ENCODE data around the gene ENTPD2. TPM values are rescaled to one million over a fixed set of nuclear protein-coding genes. Genes with fewer than 3 reads are reported as not detected.

ENTPD2 gene
- total and polyA plus RNA-seq, 9 of the 15 experiments (the other 6 are each of a cell fraction or from before 2014, with no cell fraction given): 0.04 to 0.60 (median 0.14) TPM; not detected in 4

DNA sequence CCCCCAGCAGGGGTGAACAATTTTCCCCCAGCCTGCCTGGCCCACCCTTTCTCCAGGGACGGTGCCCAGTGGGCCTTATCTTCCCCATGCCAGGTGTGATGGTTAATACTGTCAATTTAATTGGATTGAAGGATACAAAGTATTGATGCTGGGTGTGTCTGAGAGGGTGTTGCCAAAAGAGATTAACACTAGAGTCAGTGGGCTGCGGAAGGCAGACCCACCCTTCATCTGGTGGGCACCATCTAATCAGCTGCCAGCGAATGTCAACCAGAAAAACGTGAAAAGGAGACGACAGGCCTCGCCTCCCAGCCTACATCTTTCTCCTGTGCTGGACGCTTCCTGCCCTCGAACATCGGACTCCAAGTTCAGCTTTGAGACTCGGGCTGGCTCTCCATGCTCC, 16.4 kb downstream of the ENTPD2 start (continued):
- TF ChIP-seq, protein P1, sequence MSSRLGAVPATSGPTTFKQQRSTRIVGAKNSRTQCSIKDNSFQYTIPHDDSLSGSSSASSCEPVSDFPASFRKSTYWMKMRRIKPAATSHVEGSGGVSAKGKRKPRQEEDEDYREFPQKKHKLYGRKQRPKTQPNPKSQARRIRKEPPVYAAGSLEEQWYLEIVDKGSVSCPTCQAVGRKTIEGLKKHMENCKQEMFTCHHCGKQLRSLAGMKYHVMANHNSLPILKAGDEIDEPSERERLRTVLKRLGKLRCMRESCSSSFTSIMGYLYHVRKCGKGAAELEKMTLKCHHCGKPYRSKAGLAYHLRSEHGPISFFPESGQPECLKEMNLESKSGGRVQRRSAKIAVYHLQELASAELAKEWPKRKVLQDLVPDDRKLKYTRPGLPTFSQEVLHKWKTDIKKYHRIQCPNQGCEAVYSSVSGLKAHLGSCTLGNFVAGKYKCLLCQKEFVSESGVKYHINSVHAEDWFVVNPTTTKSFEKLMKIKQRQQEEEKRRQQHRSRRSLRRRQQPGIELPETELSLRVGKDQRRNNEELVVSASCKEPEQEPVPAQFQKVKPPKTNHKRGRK (tag; IDR thresholded peaks at IDR 0.05): no peak
- TF ChIP-seq NFIC (IDR thresholded peaks at IDR 0.05) (no peak), ZNF324 (CRISPR knock-in tag; IDR thresholded peaks at IDR 0.05) (no peak), DDX20 (tag; IDR thresholded peaks at IDR 0.05; ENCODE audit: low read depth) (no peak), SP1 (CRISPR knock-in tag; IDR thresholded peaks at IDR 0.05) (no peak), WHSC1 (IDR thresholded peaks at IDR 0.05; ENCODE audit: low read length) (no peak), ZNF408 (CRISPR knock-in tag; IDR thresholded peaks at IDR 0.05; ENCODE audit: low read depth) (no peak), POLR2H (tag; IDR thresholded peaks at IDR 0.05; ENCODE audit: low read depth) (no peak)
- TF ChIP-seq, protein P2, sequence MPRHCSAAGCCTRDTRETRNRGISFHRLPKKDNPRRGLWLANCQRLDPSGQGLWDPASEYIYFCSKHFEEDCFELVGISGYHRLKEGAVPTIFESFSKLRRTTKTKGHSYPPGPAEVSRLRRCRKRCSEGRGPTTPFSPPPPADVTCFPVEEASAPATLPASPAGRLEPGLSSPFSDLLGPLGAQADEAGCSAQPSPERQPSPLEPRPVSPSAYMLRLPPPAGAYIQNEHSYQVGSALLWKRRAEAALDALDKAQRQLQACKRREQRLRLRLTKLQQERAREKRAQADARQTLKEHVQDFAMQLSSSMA (CRISPR knock-in tag; IDR thresholded peaks at IDR 0.05): no peak
- TF ChIP-seq, protein P3, sequence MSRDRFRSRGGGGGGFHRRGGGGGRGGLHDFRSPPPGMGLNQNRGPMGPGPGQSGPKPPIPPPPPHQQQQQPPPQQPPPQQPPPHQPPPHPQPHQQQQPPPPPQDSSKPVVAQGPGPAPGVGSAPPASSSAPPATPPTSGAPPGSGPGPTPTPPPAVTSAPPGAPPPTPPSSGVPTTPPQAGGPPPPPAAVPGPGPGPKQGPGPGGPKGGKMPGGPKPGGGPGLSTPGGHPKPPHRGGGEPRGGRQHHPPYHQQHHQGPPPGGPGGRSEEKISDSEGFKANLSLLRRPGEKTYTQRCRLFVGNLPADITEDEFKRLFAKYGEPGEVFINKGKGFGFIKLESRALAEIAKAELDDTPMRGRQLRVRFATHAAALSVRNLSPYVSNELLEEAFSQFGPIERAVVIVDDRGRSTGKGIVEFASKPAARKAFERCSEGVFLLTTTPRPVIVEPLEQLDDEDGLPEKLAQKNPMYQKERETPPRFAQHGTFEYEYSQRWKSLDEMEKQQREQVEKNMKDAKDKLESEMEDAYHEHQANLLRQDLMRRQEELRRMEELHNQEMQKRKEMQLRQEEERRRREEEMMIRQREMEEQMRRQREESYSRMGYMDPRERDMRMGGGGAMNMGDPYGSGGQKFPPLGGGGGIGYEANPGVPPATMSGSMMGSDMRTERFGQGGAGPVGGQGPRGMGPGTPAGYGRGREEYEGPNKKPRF (IDR thresholded peaks at IDR 0.05; ENCODE audit: low read depth, low read length): no peak

Measured in K562 (cell line).